ENCODE results near the gene SP110. TPM values are rescaled to one million over a fixed set of nuclear protein-coding genes. Genes with fewer than 3 reads are reported as not detected.

Gene SP110
- total and polyA plus RNA-seq, 2 of the 4 experiments (the other 2 are of a cell fraction): 9.3 to 10.2 TPM

GRCh38 chr2:230250231-230250630, 30.4 kb upstream of the SP110 start:
- ATAC-seq (ENCODE audit: low read depth) (no peak), DNase-seq (no peak)
- no peak overlapping the region for H3K56ac ChIP-seq (ENCODE audit: extremely low read depth, insufficient read depth, low read length)
- ChIA-PET POLR2A (ENCODE audit: unreplicated experiment) (no interaction called here), CTCF (no interaction called here)
- no peak overlapping the region for H2AFZ ChIP-seq (replicated peaks; ENCODE audit: low read length, poor library complexity)
- no peaks in the 10 kb centered on the region for H3K36me3 ChIP-seq (ENCODE audit: control insufficient read depth, insufficient read depth, low read length)
- H2AK5ac ChIP-seq (ENCODE audit: low read depth, low read length): no peak overlapping the region
- no peaks in the 10 kb centered on the region for H3K79me1 ChIP-seq (ENCODE audit: low read depth in 1 of 2, low read length in 2 of 2)
- H3K9me1 ChIP-seq (ENCODE audit: insufficient read depth, low read length): no peaks in the 10 kb centered on the region
- no TSS peak for BruUV-seq (replicated peaks)
- dilution Hi-C loops (cut with HindIII; ENCODE audit: low sequenced_read_pairs, unreplicated experiment): no loop called here
- H3K18ac ChIP-seq (ENCODE audit: low read depth, low read length): no peak overlapping the region
- TF ChIP-seq FOS (IDR thresholded peaks at IDR 0.05; ENCODE audit: low read depth, low read length) (no peak), MXI1 (IDR thresholded peaks at IDR 0.05; ENCODE audit: borderline replicate concordance, low read depth, low read length) (no peak), RCOR1 (IDR thresholded peaks at IDR 0.05; ENCODE audit: insufficient replicate concordance, low read length) (no peak), BHLHE40 (IDR thresholded peaks at IDR 0.05; ENCODE audit: low read depth, low read length) (no peak), ELK1 (IDR thresholded peaks at IDR 0.05; ENCODE audit: borderline replicate concordance, low read depth, low read length) (no peak), SMC3 (IDR thresholded peaks at IDR 0.05; ENCODE audit: low read depth, low read length) (no peak), POLR2A (IDR thresholded peaks at IDR 0.05; ENCODE audit: low read depth, low read length) (no peak)
- in situ Hi-C loops (cut with MboI; ENCODE audit: low sequenced_read_pairs): no loop called here
- no peaks in the 10 kb centered on the region for H3K9me3 ChIP-seq (ENCODE audit: control insufficient read depth, insufficient read depth, low read length)
- H3K9ac ChIP-seq (ENCODE audit: low read depth, low read length): no peak overlapping the region
- H2BK5ac ChIP-seq (ENCODE audit: low read depth, low read length, poor library complexity, severe bottlenecking): no peak overlapping the region
- no peak overlapping the region for H4K91ac ChIP-seq (ENCODE audit: insufficient read depth, low read depth, low read length)
- WGBS, 2 experiments (ENCODE audit: extremely low coverage in 2 of 2, insufficient read length in 1 of 2): no CpG with 5 or more reads among the region's 2 CpGs
- H3K4ac ChIP-seq (ENCODE audit: low read depth, low read length): no peak overlapping the region
- intact Hi-C loops (cut with micrococcal nuclease): no loop called here
- no peaks in the 10 kb centered on the region for H3K4me1 ChIP-seq (ENCODE audit: control insufficient read depth, insufficient read depth, low read length)
- no peak overlapping the region for H2AK9ac ChIP-seq (replicated peaks; ENCODE audit: low read depth, low read length, poor library complexity)
- no peak overlapping the region for H3K4me2 ChIP-seq (ENCODE audit: low read depth, low read length)
- no peak overlapping the region for H3K27ac ChIP-seq (ENCODE audit: insufficient read depth, low read length)
- H2BK120ac ChIP-seq (ENCODE audit: low read depth, low read length): no peak overlapping the region
- H2BK20ac ChIP-seq (ENCODE audit: low read depth, low read length): no peak overlapping the region
- no peaks in the 10 kb centered on the region for H4K20me1 ChIP-seq (ENCODE audit: insufficient read depth, low read length)
- H4K8ac ChIP-seq (ENCODE audit: low read depth in 2 of 2, low read length in 2 of 2): no peak overlapping the region
- peaks cover 6% of the 10 kb centered on the region for H3K27me3 ChIP-seq (ENCODE audit: control insufficient read depth, insufficient read depth, low read length)
- no peak overlapping the region for H3K4me3 ChIP-seq (ENCODE audit: insufficient read depth, low read depth, low read length)
- H3K23ac ChIP-seq (ENCODE audit: low read depth, low read length): no peak overlapping the region
- no peak overlapping the region for H2BK15ac ChIP-seq (ENCODE audit: low read depth, low read length)
- no peak overlapping the region for H3K14ac ChIP-seq (replicated peaks; ENCODE audit: low read depth, low read length)
- H4K5ac ChIP-seq (ENCODE audit: low read depth, low read length): no peak overlapping the region
